Measurements from ENCODE around the gene ZNF454.

Gene ZNF454

DNA sequence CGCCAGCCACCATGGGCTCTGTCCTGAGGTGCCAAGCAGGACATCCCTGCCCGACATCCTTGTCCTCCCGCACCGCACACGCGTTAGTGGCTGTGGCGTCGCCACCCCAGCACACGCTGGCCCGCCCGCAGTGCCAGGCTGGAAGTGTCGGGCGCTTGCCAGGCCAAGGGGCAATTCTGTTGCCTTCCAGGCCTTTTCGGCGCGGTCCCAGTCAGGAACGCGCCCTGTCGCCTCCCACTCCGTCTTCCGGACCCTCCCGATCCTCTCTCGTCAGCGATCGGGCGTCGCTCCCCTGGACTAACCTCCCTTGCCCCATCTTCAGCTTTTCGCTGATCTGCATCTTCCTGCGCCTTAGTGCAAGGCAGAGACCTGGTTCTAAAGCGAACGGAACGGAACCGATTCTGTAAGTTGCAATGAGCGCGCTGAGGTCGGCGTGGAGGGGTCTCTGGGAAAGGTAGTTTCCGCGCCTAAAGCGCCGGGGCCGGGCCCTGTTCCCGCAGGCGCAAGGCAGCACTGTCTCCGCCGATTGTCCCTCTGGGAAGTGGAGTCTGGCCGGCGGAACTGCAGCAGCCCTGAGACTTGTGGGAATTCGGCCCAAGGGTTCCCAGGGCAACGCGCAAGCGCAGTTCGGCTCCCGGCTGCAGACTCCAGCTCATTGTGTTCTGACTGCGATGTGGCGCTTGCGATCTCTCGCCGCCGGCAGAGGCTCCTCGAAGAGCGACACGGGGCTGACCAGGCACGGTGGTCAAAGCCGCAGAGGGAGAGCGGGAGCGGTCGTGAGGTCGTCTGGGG lies at the start of gene ZNF454:
TSS of gene ZNF454 (plus strand) at position 630 of the 792 bp plus-strand sequence. CDS start 1,594 bp downstream, outside the sequence.
- DNase-seq, result no peak

DNA sequence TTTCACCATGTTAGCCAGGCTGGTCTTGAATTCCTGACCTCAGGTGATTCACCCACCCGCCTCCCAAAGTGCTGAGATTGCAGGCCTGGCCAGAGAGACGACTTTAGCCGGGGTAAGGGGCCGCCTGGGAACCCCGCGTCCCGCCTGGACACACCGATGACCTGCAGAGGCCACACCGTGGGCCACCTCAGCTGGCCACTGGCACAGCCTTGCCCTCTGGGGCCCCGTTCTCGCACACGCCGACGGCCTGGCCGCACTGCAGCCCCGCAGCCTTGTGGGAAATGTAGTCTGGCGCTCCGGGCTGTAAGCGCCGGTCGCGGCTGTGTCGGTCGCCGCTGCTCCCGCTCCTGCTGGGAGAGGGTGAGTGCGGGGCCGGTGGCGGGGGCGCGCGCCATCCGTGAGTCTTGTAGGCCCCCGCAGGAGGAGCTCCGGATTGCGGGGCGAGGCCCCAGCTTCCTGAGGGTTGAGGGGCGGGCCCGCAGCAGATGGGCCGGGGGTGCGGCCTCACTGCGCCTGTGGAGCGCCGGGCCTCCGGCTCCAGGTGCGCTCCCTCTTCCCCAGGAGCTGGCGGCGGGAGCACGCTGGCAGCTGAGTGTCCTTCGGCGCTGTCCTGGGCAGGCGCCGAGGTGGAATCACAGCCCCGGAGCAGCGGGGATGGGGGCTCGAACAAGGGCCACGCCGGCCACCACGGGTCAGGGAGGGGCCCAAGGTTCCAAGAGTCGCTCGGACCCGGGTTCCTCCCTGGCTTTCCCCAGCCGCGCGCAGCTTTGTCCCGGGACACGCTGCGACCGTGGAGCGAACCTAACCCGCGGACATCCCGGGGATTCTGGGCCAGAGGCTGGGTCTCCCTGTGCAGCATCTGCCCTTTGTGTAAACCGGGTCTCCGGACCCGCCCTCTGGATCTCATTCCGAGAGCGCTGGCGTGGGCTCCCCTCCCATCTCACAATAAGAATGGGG lies 45.1 kb upstream of the ZNF454 start, which contains the start of gene ZFP2:
TSS of gene ZFP2 (plus strand) at position 299 of the 957 bp plus-strand sequence. CDS start 35,401 bp downstream, outside the sequence.
- DNase-seq, result peak; percentile 7

DNA sequence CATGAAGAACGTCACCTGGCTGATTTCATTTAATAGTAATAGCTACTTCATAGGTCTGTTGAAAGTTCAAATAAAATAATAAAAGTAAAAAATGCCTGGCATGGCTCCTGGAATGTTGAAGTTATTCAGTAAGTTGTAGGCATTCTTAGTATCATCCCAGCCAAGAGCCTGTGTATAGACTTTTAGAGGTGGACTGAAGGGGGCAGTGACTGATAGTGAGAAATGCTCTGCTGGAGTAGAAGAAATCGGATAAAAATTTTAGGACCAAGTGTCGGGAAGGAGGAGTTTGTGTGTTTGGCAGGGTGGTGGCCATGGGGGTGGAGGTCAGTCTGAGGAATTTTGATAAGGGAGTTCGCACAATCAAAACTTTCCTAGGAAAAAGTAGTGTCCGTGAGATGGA lies 41.7 kb upstream of the ZNF454 start:
- DNase-seq, result no peak

DNA sequence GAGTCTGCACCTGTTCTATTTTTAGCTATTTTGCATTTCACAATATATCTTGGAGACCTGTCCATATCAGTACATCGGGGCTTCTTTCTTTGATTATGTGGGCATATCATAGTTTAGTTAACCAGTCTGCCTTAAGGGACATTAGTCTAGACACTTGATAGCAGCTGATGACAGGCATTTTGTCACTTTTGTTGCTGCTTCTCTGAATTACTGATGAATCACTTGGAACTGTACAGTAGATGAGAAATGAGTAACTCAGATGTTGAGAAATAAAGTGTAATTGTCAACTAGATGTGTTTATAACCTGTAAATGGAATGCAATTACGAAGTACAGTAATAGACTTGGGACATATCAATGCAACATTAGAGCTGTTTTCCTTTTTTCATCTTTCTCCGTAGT lies 38.1 kb upstream of the ZNF454 start:
- DNase-seq, result no peak

DNA sequence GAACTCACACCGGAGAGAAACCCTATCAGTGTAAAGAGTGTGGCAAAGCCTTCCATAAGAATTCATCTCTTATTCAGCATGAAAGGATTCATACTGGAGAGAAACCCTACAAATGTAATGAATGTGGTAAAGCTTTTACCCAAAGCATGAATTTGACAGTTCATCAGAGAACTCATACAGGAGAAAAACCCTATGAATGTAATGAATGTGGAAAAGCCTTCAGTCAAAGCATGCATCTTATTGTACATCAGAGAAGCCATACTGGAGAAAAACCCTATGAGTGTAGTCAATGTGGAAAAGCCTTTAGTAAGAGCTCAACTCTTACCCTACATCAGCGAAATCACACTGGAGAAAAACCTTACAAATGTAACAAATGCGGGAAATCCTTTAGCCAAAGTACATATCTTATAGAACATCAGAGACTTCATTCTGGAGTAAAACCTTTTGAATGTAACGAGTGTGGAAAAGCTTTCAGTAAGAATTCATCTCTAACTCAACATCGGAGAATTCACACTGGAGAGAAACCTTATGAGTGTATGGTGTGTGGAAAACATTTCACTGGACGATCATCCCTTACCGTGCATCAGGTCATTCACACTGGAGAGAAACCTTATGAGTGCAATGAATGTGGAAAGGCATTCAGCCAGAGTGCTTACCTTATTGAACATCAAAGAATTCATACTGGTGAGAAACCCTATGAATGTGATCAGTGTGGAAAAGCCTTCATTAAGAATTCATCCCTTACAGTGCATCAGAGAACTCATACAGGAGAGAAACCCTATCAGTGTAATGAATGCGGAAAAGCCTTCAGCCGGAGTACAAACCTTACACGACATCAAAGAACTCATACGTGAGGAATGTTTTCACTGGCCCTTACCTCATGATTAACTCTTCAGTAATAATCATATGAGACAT lies 8.9 kb upstream of the ZNF454 start:
- no peak for DNase-seq

DNA sequence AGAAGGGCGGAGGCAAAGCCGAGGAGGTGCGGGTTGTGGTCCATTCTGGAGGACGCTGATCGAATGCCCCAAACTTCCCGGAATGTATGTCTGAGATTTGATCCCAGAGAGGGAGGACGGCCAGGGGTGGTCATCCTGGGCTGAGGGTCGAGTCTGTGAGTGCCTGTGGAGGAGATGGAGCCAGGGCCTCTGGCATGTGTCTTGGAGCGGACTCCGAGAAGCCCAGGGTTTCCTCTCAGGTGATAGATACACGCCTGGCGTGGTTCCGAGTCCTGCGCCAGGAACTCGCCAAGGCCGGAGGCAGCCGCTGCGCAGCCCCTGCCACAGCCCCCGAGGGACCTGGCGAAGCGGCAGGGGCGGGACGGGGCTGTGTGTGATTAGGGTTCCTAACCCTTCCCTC lies 363 bp downstream of the ZNF454 start:
- no peak for DNase-seq

DNA sequence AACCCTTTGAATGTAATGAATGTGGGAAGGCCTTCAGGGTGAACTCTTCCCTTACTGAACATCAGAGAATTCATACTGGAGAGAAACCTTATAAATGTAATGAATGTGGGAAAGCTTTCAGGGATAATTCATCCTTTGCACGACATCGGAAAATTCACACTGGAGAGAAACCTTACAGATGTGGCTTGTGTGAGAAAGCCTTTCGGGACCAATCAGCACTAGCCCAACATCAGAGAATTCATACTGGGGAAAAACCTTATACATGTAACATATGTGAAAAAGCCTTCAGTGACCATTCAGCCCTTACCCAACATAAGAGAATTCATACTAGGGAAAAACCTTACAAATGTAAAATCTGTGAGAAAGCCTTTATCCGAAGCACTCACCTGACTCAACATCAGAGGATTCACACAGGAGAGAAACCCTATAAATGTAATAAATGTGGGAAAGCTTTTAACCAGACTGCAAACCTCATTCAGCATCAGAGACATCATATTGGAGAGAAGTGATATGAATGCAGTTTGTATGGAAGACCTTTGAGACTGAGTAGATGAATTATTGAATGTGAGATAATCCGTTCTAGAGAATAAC lies 24.6 kb downstream of the ZNF454 start:
- DNase-seq, result no peak

DNA sequence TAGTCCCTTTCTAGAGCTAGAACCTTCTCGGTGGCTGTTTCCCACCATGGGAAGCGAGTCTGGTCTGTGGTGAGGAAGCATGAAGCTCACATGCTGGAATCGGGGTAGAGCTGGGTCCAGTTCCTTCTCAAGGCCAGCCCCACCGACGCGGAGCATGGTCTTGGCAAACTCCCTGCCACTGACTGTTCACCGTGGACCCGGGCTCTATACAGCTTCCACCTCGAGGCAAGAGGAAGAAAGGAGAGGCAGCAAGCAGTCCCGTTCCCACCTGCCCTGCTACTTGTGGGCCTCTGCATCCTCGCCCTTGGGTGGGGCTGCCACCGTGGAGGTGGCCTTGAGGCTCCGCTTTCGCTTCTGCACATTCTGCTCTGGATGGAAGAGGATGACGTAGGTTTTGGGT lies 40.4 kb downstream of the ZNF454 start:
- no peak for DNase-seq

DNA sequence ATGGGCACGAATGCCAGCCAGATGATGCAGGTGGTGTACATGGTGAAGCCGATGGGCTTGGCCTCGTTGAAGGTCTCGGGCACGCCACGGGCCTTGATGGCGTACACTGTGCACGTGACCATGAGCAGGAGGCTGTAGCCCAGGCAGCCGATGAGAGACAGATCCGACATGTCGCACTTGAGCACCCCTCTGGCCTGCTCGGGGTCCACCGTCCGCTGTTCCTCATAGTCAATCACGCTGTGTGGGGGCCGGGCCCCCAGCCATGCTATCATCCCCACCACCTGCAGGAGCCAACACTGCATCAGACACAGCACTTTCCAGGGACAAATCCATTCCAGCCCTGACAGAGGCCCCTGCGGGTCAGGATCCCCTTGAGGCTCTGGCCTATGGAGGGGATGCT lies 41.9 kb downstream of the ZNF454 start:
- DNase-seq, result no peak

DNA sequence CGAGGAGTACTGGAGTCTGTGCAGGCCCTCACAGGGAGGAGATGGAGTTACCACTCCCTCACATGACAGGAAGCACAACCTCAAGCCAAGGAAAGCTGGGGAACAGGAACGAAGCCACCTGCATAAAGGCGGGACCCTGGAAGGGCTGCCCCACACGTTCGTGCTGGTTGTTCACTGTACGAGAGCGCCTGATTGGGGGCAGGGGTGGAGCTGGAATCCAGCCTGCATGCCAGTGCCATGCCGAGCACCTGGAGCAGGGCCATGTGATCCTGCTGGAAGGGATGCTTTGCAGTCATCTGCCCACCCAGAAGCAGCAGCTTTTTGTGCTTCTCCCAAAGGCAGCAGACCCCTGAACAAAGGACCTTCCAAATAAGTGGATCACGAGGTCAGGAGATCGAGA lies 42.7 kb downstream of the ZNF454 start:
- no peak for DNase-seq

DNA sequence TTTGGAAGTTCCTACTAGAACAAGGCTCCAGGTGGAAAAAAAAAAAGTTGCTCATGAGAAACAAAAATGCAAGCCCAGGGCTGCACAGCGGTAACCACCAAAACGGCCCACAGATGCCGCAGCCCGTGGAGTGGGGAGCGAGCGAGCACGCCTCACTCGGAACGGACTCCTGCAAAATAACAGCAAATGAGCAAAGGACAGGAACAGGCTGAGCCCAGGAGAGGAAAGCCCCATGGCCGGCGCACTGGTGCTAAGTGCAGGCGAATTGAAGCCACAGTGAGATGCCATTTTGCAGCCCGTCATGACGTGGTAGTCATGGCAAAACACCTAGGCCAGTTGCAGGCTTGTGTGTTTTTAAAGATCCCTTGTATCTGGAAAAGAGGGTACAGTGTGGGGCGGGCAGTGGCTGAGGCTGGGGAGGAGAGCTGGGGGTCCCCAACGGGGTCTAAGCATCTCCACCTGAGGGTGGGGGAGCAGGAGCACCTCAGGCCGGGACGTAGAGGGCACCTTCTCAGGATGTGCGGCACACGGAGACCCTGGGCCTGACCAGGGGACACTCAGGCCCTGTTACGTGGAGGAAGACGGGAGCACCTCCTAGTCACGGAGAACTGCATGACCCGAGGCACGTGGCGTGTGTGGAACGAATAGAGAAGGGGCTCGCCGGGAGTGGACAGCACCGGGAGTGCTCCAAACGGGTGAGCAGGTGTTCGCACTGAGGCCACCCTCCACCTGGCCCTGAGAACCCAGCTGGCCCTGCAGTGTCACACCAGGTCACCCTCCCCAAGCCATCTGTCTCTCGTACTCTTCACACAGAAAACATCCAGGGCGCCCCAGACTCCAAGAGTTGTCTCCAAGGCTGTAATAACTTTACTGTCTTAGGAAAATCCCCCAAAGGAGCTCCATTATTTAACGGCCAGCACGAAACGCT lies 43.4 kb downstream of the ZNF454 start:
- DNase-seq, result no peak

DNA sequence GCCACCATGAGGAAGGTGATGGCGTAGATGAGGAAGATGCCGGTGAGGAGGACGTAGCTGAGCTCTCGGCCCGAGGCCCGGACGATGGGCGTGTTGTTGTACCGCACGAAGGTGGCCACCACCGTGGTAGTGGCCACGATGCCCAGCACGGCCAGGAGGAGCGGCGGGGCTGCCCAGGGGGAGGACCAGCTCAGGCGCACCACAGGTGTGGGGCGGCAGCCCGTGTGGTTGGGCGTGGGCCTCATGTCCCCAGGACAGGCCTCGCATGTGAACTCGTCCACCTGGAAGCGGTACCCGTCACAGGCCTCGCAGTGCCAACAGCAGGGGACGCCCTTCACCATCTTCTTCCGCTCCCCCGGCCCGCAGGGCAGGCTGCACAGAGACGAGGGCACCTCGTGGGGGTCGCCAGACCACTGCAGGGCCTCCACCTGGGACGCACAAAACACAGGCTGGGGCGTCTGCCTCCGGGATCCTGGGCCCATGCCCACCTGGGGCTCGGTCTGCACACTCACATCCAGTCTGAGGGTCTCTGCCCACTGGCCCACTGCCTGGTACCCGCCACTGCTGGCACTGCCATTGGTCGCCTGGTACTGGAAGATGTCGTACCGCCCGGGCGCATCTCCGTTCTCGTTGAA lies 45.4 kb downstream of the ZNF454 start:
- no peak for DNase-seq

DNA sequence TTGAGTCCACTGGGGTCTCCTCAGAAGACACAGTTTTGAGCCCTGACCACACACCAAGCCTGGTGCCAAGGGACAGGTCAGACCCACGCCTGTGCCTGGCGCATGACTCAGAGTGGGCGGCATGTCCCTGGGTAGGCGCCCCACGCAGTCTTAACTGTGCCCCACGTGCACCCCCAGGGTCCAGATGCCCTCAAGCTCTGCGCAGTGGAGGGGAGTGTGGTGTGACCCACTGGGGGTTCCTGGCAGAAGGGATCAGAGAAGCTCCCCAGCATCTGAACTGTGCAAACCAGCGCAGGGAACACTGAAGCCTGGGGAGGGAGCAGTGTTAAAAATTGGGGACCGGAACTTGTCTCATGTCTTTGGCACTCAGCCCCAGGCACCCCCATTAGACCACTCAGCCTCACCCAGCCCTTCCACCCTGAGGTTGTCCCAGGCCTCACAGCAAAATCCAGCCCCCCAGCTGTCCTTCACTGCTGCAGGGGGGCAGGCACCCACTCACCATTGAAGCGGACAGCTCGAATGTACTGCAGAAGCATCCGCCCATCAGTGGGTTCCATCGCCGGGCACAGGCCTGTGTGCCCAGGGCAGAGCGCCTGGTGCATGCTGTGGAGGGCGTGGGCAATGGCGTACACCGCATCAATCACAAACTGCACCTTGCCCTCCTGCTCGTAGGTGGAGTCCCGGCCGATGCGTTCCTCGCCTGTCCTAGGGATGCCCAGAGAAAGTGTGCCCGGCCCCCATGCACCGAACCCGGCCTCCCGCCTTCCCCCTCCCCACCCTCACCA lies 47.6 kb downstream of the ZNF454 start:
- DNase-seq, result no peak

DNA sequence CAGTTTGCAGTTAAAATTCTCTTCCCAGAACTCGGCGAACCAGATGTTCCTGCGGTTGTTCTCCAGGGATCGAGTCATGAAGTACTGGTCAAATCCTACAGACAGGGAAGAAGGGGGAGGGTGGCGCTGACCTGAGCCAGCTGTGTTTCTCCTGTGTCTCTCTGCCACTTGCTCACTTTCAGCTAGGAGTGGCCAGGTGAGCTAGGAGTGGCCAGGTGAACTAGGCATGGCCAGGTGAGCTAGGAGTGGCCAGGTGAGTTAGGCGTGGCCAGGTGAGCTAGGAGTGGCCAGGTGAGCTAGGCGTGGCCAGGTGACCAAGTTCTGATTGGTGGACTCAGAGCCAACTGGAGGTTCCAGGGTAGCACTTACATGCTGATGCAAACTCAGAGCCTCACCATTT lies 48.3 kb downstream of the ZNF454 start:
- DNase-seq, result no peak

DNA sequence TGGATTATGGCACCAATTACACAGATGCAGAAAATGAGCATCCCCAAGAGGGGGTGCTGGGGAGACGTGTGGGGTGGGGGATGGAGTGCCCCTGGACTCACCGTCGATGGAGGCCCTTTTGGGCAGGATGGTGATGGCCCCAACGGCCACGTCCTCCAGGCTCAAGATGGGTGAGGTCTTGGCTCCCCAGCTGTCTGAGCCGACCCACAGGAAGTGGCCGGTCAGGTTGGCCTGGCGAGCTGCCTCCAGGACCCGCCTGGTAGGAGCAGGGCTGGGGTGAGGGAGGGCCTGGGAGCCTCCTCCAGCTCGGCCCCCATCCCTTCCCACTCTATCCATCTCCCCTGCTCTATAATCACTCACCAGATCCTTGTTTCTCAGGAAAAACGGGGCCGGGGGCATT lies 49.5 kb downstream of the ZNF454 start:
- DNase-seq, result no peak

DNA sequence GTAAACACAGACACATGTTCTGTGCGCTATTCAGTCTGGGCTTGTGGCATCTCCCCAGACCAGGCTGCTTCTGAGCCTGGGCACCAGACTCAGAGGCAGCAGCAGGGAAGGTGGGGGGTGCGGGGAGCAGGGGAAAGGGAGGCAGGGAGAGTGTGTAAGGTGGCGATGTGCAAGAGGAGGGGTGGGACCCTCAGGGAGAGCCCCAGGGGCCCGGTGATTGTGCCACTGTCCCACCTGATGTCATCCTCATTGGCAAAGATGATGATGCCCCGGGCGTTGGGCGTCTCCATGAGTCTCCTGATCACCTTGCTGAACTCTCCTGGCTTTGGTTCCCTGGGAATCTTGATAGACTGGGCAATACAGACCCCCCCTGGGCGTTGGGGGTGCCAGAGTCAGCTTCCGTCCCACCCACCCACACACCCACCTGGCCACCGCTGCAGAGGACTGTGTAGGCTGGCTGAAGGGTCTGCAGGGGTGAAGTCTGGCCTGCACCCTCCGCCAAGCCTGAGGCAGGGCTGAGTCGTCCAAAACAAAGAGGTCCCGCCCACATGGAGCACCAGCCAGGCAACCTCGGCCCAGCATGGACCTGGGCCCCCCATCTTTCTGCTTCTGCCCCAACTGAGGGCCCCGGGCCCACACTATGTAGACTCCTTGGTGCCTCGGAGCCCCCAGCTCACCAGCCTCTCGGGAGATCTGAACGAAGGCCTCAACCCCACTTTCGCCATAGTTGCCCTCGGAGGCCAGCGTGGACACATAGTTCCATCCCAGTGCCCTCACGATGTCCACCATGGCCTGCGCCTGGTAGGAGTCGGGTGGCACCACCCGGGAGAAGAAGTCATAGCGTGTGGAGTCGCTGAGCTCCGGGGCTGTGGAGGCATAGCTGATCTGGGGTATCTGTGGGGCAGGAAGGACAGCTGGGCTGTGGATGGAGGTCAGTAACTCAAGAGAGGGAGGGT lies 50.5 kb downstream of the ZNF454 start:
- DNase-seq, result no peak

DNA sequence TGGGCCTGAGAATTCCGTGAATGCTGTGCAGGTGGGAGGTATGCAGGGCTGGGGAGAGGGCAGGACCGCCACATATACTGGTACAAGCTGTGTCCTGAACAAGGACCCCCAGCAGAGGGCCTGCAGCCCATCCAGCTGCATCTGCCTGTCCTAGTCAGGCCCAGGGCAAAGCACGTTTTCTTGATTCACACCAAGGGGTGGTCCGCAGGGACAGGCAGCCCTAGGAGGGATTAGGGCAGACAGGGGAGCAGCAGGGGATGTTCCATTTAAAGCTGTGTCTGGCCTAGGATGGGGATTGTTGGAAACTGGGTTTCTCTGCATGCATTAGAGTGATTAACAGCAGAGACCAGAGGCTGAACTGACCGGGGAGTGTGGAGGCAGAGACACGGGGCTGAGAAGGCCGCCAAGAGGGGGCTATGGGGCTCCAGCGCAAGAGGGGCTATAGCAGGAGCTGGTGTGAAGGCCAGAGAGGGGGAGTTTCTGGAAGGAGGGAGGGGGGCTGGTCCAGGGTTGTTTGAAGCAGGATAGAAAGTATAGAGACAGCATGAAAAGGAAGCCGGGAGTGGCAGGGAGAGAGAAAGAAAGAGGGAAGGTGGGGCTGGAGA lies 51.4 kb downstream of the ZNF454 start:
- DNase-seq, result no peak

DNA sequence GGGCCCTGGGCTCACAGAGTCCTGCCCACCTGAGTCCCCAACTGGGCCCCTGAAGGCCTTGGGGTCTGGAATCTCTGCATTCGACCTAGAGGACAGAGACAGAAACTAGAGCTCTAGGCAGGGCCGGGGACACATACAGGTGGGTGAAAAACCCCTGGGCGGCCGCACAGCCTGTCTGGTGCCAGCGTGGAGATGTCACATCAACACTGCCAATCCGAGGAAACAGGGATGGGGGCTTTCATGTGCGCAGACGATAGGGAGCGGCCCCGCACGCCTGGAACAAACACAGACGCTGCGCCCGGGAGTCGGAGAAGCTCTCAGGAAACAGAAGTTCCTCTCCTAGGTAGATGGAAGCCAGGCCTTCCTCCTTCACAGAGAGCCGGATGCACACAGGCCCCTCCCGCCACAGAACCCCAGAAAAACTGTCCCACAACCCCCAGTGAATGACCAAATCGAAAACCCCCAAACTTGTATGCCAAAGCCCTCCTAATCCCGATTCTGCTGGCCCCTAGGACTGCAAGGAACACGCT lies 52.3 kb downstream of the ZNF454 start:
- DNase-seq, result no peak

All from NCI-H2107 (cell line).